Ovary (tissue), 9 donors: ENCODE results near the gene KIAA1328. TPM values are rescaled to one million over a fixed set of nuclear protein-coding genes. Genes with fewer than 3 reads are reported as not detected.

ENCODE experiments used
- DNase-seq, 5 donors: peaks; one replicate each; pipeline ENCODE4 v3.0.0-alpha.2; 2019 to 2020
- H3K27ac ChIP-seq, 2 donors: fragments of 200-600 bp; one replicate each; pipeline versions ENCODE4 v1.5.1 to v1.8.0; 2019 to 2022
- H3K27me3 ChIP-seq: fragments of 200-600 bp; one replicate; pipeline ENCODE4 v1.8.0; 2022
- H3K36me3 ChIP-seq: fragments of 200-600 bp; sonication (generic); one replicate; pipeline ENCODE4 v1.5.1; 2019
- H3K4me1 ChIP-seq: one replicate; pipeline ENCODE4 v1.8.1; 2013; ENCODE audit warnings: mild to moderate bottlenecking, moderate library complexity; ENCODE audit not compliant: insufficient read depth
- H3K4me3 ChIP-seq: fragments of 200-600 bp; sonication (generic); one replicate; pipeline ENCODE4 v1.5.1; 2017
- H3K9me3 ChIP-seq, 2 donors: fragments of 200-600 bp in 1 of 2; sonication (generic) in 1 of 2; one replicate each; pipeline versions ENCODE4 v1.5.1 to v1.8.1; 2013 to 2019; ENCODE audit warnings: mild to moderate bottlenecking in 1 of 2, moderate library complexity in 1 of 2
- CTCF ChIP-seq, 3 donors: fragments of 450-650 bp in 2 of 3; fragments of 200-600 bp in 1 of 3; IDR thresholded peaks; one replicate each; pipeline versions ENCODE4 v1.5.1 to v1.8.0; 2016 to 2022; ENCODE audit warnings: antibody characterized with exemption in 3 of 3, mild to moderate bottlenecking in 1 of 3
- EP300 ChIP-seq: sonication (generic); formaldehyde crosslinking; IDR thresholded peaks from one replicate; pipeline ENCODE4 v1.6.1; 2017; ENCODE audit warnings: antibody characterized with exemption
- POLR2A ChIP-seq: fragments of 450-650 bp; IDR thresholded peaks from one replicate; pipeline ENCODE4 v1.6.1; 2017; ENCODE audit warnings: antibody characterized with exemption, mild to moderate bottlenecking, moderate library complexity
- WGBS, 3 donors: extraction: QIAGEN DNeasy Blood & Tissue Kit in 1 of 3; methylation state at CpG; one replicate each; pipeline versions ENCODE4 v1.1.5 to v1.1.7; 2013 to 2017; 5-methylcytosine and 5-hydroxymethylcytosine counted together
- intact Hi-C, 4 donors: fragments of 100-400 bp; cut with DNase I; formaldehyde crosslinking; loops; one replicate each; pipeline versions ENCODE4 v1.11.0 to v1.15.1; 2022 to 2023
- polyA plus RNA-seq, 2 donors: library from polyadenylated mRNA; stranded (reverse); fragments of 200-250 nt in 1 of 2; fragments of 350-450 nt in 1 of 2; fragmentation: Illumina TruSeq in 1 of 2; extraction: RNeasy Lipid Tissue Mini Kit (QIAGEN cat#74804) in 1 of 2; gene quantifications; one replicate each; pipeline ENCODE4 v1.2.3, GENCODE V29; 2013 to 2014
- total RNA-seq, 7 donors: library from RNA; depleted of rRNA in 2 of 7; stranded (reverse); fragments of >200 nt in 2 of 7; fragmentation: NEBNext Ultra II Directional in 3 of 7; extraction: Animal tissue kit (Norgen Biotek cat#: 25700) in 3 of 7; gene quantifications; one replicate each; pipeline versions ENCODE4 v1.1.0 to v1.2.4, GENCODE V29; 2016 to 2023
- donor health status: DM: no; HTN: no; CAD: no; lungs with moderate emphysema.
- donor health status: DM: no; HTN: no; CAD: no.
- donor health status: Bipolar disorder and iron deficiency.
- donor health status: DM: yes; HTN: yes; CAD: no.
- donor health status: DM: no; HTN: no; CAD: no.
- donor health status: DM: yes; HTN: yes; CAD: no.

Gene KIAA1328
- total and polyA plus RNA-seq, 9 donors, result 6.7 to 38.3 (median 18.7) TPM

GRCh38 chr18:37242826-37243560 is 414.1 kb downstream of the KIAA1328 start:
- intact Hi-C loops, result no loop called here
- WGBS, 3 donors, result 21 to 46% (median 30%) methylated on average over 4 of the region's 4 CpGs
- H3K36me3 ChIP-seq, result no peaks in the 10 kb centered on the region
- no peak for DNase-seq
- no peaks in the 10 kb centered on the region for H3K9me3 ChIP-seq
- H3K4me1 ChIP-seq, result peaks cover 11% of the 10 kb centered on the region
- H3K27ac ChIP-seq, result no peak overlapping the region
- H3K27me3 ChIP-seq, result no peaks in the 10 kb centered on the region
- no peak overlapping the region for H3K4me3 ChIP-seq
- TF ChIP-seq CTCF (IDR thresholded peaks at IDR 0.05) (no peak), EP300 (no peak), POLR2A (no peak)

DNA sequence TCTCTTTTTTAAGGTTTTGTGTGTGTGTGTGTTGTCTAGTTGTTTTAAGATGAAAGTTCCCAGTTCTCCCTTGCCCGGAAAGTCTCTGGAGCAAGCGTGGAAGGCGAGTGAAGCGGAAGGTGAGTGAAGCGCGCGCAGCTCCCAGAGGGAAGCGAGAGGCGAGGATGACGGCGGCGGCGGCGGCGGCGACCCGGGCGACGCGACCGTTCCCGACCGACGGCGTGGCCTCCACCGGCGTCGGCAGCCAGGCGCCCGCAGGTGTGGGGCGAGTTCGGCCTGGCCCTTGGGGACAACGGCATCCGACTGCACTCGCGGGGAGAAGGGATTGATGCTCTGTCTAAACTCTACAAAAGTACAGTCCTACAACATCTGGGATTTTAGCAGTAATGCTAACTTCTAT is 414.8 kb downstream of the KIAA1328 start:
- no peak for TF ChIP-seq POLR2A
- TF ChIP-seq EP300, result no peak
- no peak for TF ChIP-seq CTCF (IDR thresholded peaks at IDR 0.05)
- no peak overlapping the region for H3K4me3 ChIP-seq
- H3K36me3 ChIP-seq, result no peaks in the 10 kb centered on the region
- H3K27me3 ChIP-seq, result no peaks in the 10 kb centered on the region
- intact Hi-C loops, result no loop called here
- WGBS, 3 donors, result 2 to 5% (median 3%) methylated on average over 36 of the region's 36 CpGs
- H3K27ac ChIP-seq, result no peak overlapping the region
- H3K9me3 ChIP-seq, result no peaks in the 10 kb centered on the region
- H3K4me1 ChIP-seq, result peaks cover 11% of the 10 kb centered on the region
- DNase-seq, result no peak

GRCh38 chr18:37244618-37245017 is 415.7 kb downstream of the KIAA1328 start:
- H3K4me1 ChIP-seq, result peaks cover 11% of the 10 kb centered on the region
- H3K9me3 ChIP-seq, result no peaks in the 10 kb centered on the region
- TF ChIP-seq POLR2A, result no peak
- no peak for TF ChIP-seq EP300
- no peak for TF ChIP-seq CTCF (IDR thresholded peaks at IDR 0.05)
- H3K36me3 ChIP-seq, result no peaks in the 10 kb centered on the region
- no peak overlapping the region for H3K27ac ChIP-seq
- DNase-seq, result no peak
- H3K27me3 ChIP-seq, result no peaks in the 10 kb centered on the region
- WGBS, 3 donors, result 95 to 96% (median 96%) methylated on average over 13 of the region's 13 CpGs
- intact Hi-C loops, result no loop called here
- H3K4me3 ChIP-seq, result no peak overlapping the region

DNA sequence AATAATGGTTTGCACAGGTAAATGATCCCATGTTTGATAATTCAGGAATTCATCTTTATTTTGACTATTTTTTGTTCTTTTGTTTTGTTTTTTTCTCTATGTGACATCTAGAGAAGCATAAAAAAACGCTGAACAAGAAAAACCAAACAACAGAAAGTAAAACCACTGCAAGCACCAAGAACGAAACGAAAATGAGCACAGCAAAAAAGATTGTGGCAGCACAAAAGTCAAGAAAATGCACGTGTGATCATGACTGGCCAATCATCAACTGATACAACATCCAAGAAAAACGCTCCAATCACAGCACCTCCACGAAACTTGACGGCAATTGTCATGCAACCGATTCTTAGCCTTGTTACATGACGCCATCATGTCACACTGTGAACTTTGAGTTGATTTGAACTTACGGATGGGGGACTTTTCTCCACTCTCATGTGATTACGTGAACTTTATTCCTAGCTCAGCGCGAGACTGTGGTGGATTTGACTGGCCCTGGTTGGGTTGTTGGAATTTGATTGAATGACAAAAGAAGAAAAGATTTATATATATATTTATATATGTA is 417.9 kb downstream of the KIAA1328 start:
- intact Hi-C loops, result no loop called here
- no peaks in the 10 kb centered on the region for H3K9me3 ChIP-seq
- TF ChIP-seq CTCF (IDR thresholded peaks at IDR 0.05), result no peak
- no peak for TF ChIP-seq POLR2A
- no peak for TF ChIP-seq EP300
- peaks cover 9% of the 10 kb centered on the region for H3K4me1 ChIP-seq
- no peak overlapping the region for H3K27ac ChIP-seq
- no peak for DNase-seq
- H3K4me3 ChIP-seq, result no peak overlapping the region
- no peaks in the 10 kb centered on the region for H3K36me3 ChIP-seq
- H3K27me3 ChIP-seq, result no peaks in the 10 kb centered on the region
- 90 to 92% (median 92%) methylated on average over 13 of the region's 13 CpGs for WGBS, 3 donors
